H1 (cell line): Measurements from ENCODE around the gene TDRD3. TPM values are rescaled to one million over a fixed set of nuclear protein-coding genes. Genes with fewer than 3 reads are reported as not detected.

Experiments used
- CTCF ChIA-PET: fragments of 300-600 bp; sonication (Branson Sonifier 250); formaldehyde crosslinking; loops from one replicate; lab custom pipeline; 2021; ENCODE audit not compliant: partially characterized antibody; lab: Charles Lee
- POLR2A ChIA-PET: fragments of 300-600 bp; sonication (Branson Sonifier 250); formaldehyde crosslinking; loops from one replicate; lab custom pipeline; 2021; ENCODE audit warnings: inconsistent platforms; ENCODE audit not compliant: partially characterized antibody; lab: Charles Lee
- DNase-seq, 2 experiments: peaks; one replicate each; pipeline versions ENCODE4 v3.0.0 to v3.0.0-alpha.2; 2010 to 2022; ENCODE audit warnings: low spot score in 2 of 2, low read depth in 1 of 2, mixed read lengths in 1 of 2
- FAIRE-seq: peaks from 2 replicates; lab custom pipeline; 2011; peaks lifted over from hg19 to GRCh38; lab: Jason Lieb, UNC
- H2AFZ ChIP-seq: 2 replicates; pipeline ENCODE4 v1.8.1; 2012; ENCODE audit warnings: low read length, inconsistent platforms
- H2AK5ac ChIP-seq: 2 replicates; pipeline ENCODE4 v1.6.1; 2013; ENCODE audit warnings: low read depth, low read length
- H2BK120ac ChIP-seq: replicated peaks from 2 replicates; pipeline ENCODE3; 2013; ENCODE audit warnings: low read depth, low read length, inconsistent platforms
- H2BK12ac ChIP-seq: 2 replicates; pipeline ENCODE4 v1.6.1; 2013; ENCODE audit warnings: low read depth, low read length
- H2BK15ac ChIP-seq: 2 replicates; pipeline ENCODE4 v1.6.1; 2013; ENCODE audit warnings: low read length
- H2BK20ac ChIP-seq: 2 replicates; pipeline ENCODE4 v1.6.1; 2013; ENCODE audit warnings: low read length
- H2BK5ac ChIP-seq: 2 replicates; pipeline ENCODE4 v1.6.1; 2013; ENCODE audit warnings: low read depth, low read length
- H3K14ac ChIP-seq: 2 replicates; pipeline ENCODE4 v1.6.1; 2013; ENCODE audit warnings: inconsistent platforms; ENCODE audit not compliant: insufficient read length
- H3K18ac ChIP-seq: 2 replicates; pipeline ENCODE4 v1.6.1; 2013; ENCODE audit warnings: low read length; ENCODE audit errors: extremely low read depth
- H3K23ac ChIP-seq: 2 replicates; pipeline ENCODE4 v1.6.1; 2013; ENCODE audit warnings: inconsistent platforms; ENCODE audit not compliant: insufficient read length
- H3K23me2 ChIP-seq: 2 replicates; pipeline ENCODE4 v1.6.1; 2013; ENCODE audit warnings: low read depth, low read length
- H3K27ac ChIP-seq: 2 replicates; pipeline ENCODE4 v1.6.1; 2011; ENCODE audit warnings: low read depth, low read length, inconsistent platforms
- H3K27me3 ChIP-seq, 4 experiments: replicated peaks in 1 of 4; 1 replicate in 1 of 4; 2 replicates in 3 of 4; pipeline versions ENCODE4 v1.6.1 to v1.8.1; 2011 to 2013; ENCODE audit warnings: low read length in 3 of 4, mild to moderate bottlenecking in 3 of 4, inconsistent platforms in 2 of 4, mixed read lengths in 2 of 4, moderate library complexity in 1 of 4; ENCODE audit not compliant: control insufficient read depth in 3 of 4, insufficient read depth in 3 of 4; ENCODE audit errors: extremely low read depth in 1 of 4
- H3K36me3 ChIP-seq, 4 experiments: 2 replicates each; pipeline versions ENCODE4 v1.6.1 to v1.8.1; 2011 to 2013; ENCODE audit warnings: mild to moderate bottlenecking in 4 of 4, low read length in 3 of 4, moderate library complexity in 2 of 4, control low read depth in 1 of 4, inconsistent platforms in 1 of 4; ENCODE audit not compliant: insufficient read depth in 4 of 4, control insufficient read depth in 2 of 4
- H3K4ac ChIP-seq: replicated peaks from 2 replicates; pipeline ENCODE3; 2013; ENCODE audit warnings: low read length, low read depth, mixed read lengths, inconsistent platforms; ENCODE audit not compliant: insufficient read length
- H3K4me1 ChIP-seq, 4 experiments: replicated peaks in 1 of 4; 1 replicate in 1 of 4; 2 replicates in 3 of 4; pipeline versions ENCODE4 v1.6.1 to v1.8.1; 2011 to 2013; ENCODE audit warnings: low read length in 3 of 4, inconsistent platforms in 2 of 4, mixed read lengths in 1 of 4; ENCODE audit not compliant: insufficient read depth in 4 of 4, control insufficient read depth in 3 of 4
- H3K4me2 ChIP-seq, 2 experiments: 2 replicates each; pipeline versions ENCODE4 v1.6.1 to v1.8.1; 2011 to 2013; ENCODE audit warnings: low read depth in 2 of 2, low read length in 2 of 2, control low read depth in 1 of 2, inconsistent platforms in 1 of 2, mild to moderate bottlenecking in 1 of 2; ENCODE audit not compliant: insufficient read depth in 1 of 2
- H3K4me3 ChIP-seq, 4 experiments: fragments of 200-600, 300-600 bp in 1 of 4; sonication (generic), shearing (Covaris generic), sonication (Bioruptor Twin) in 1 of 4; 2 replicates each; pipeline versions ENCODE4 v1.5.1 to v1.8.1; 2011 to 2016; ENCODE audit warnings: low read length in 4 of 4, low read depth in 3 of 4, control low read depth in 2 of 4, inconsistent platforms in 2 of 4, mild to moderate bottlenecking in 2 of 4, mixed read lengths in 1 of 4, moderate library complexity in 1 of 4; ENCODE audit not compliant: insufficient read depth in 2 of 4; ENCODE audit errors: extremely low read depth in 1 of 4
- H3K56ac ChIP-seq: replicated peaks from 2 replicates; pipeline ENCODE3; 2013; ENCODE audit warnings: low read depth, mild to moderate bottlenecking, mixed read lengths, low read length, inconsistent platforms; ENCODE audit not compliant: insufficient read length
- H3K79me1 ChIP-seq: 2 replicates; pipeline ENCODE4 v1.6.1; 2013; ENCODE audit warnings: low read depth, low read length, control low read depth
- H3K79me2 ChIP-seq, 2 experiments: 2 replicates each; pipeline versions ENCODE4 v1.6.1 to v1.8.1; 2012 to 2013; ENCODE audit warnings: low read length in 2 of 2, mild to moderate bottlenecking in 2 of 2, inconsistent platforms in 1 of 2; ENCODE audit not compliant: insufficient read depth in 2 of 2, control insufficient read depth in 1 of 2
- H3K9ac ChIP-seq, 4 experiments: replicated peaks in 1 of 4; 1 replicate in 1 of 4; 2 replicates in 3 of 4; pipeline versions ENCODE4 v1.6.1 to v1.8.1; 2011 to 2013; ENCODE audit warnings: low read depth in 3 of 4, low read length in 3 of 4, control low read depth in 2 of 4, mild to moderate bottlenecking in 2 of 4, moderate library complexity in 2 of 4, inconsistent platforms in 1 of 4; ENCODE audit errors: extremely low read depth in 1 of 4
- H3K9me3 ChIP-seq, 2 experiments: 2 replicates each; pipeline versions ENCODE4 v1.6.1 to v1.8.1; 2012 to 2013; ENCODE audit warnings: mild to moderate bottlenecking in 2 of 2, moderate library complexity in 2 of 2, control low read depth in 1 of 2, inconsistent platforms in 1 of 2, low read depth in 1 of 2, low read length in 1 of 2, mixed read lengths in 1 of 2; ENCODE audit not compliant: insufficient read depth in 2 of 2
- H4K20me1 ChIP-seq, 2 experiments: replicated peaks in 1 of 2; 2 replicates each; pipeline versions ENCODE3 to v1.8.1; 2011 to 2013; ENCODE audit warnings: inconsistent platforms in 2 of 2, low read length in 2 of 2, mild to moderate bottlenecking in 1 of 2; ENCODE audit not compliant: insufficient read depth in 2 of 2, control insufficient read depth in 1 of 2
- H4K5ac ChIP-seq: 2 replicates; pipeline ENCODE4 v1.6.1; 2013; ENCODE audit warnings: low read length, low read depth, mixed read lengths, inconsistent platforms; ENCODE audit not compliant: insufficient read length
- H4K8ac ChIP-seq: 2 replicates; pipeline ENCODE4 v1.8.0; 2013; ENCODE audit warnings: mild to moderate bottlenecking, moderate library complexity, low read length, inconsistent platforms; ENCODE audit not compliant: insufficient read depth; ENCODE audit errors: extremely low read depth
- H4K91ac ChIP-seq: replicated peaks from 2 replicates; pipeline ENCODE3; 2013; ENCODE audit warnings: low read length, mixed read lengths, inconsistent platforms; ENCODE audit not compliant: insufficient read length
- SP4 ChIP-seq: IDR thresholded peaks from 2 replicates; pipeline ENCODE4 v1.6.1; 2012; ENCODE audit warnings: low read length, inconsistent platforms
- TAF1 ChIP-seq: IDR thresholded peaks from 2 replicates; pipeline ENCODE4 v1.6.1; 2011; ENCODE audit warnings: mild to moderate bottlenecking, low read depth, low read length
- WGBS, 2 experiments: shearing (Covaris generic) in 1 of 2; methylation state at CpG; one replicate each; pipeline versions ENCODE4 v1.1.6 to v1.1.7; 2013 to 2015; ENCODE audit warnings: low lambda C conversion rate in 2 of 2, mixed read lengths in 2 of 2, inconsistent platforms in 1 of 2, low coverage in 1 of 2, missing lambda C conversion rate in 1 of 2; ENCODE audit not compliant: insufficient replicate concordance in 2 of 2, insufficient coverage in 1 of 2, insufficient read length in 1 of 2; ENCODE audit errors: extremely low coverage in 1 of 2, missing lambda C conversion rate in 1 of 2; 5-methylcytosine and 5-hydroxymethylcytosine counted together
- polyA plus RNA-seq, 7 experiments: library from polyadenylated mRNA; depleted of rRNA in 3 of 7; stranded (reverse) in 5 of 7; unstranded in 2 of 7; fragments of >200 nt in 5 of 7; fragments of 200-250 nt in 2 of 7; gene quantifications; 1 replicate in 5 of 7; 2 replicates in 1 of 7; 4 replicates in 1 of 7; pipeline versions ENCODE4 v1.2.1 to v1.2.3, GENCODE V29; 2011 to 2013; ENCODE audit warnings: missing spikeins in 2 of 7, mixed read lengths in 2 of 7
- total RNA-seq: library from RNA; stranded (reverse); fragmentation: NEBNext Ultra II Directional; extraction: Animal tissue kit (Norgen Biotek cat#: 25700); gene quantifications from 2 replicates; pipeline ENCODE4 v1.2.1, GENCODE V29; 2021

Gene TDRD3
- total and polyA plus RNA-seq, 2 of the 8 experiments (the other 6 are each of a cell fraction or from before 2014, with no cell fraction given) = 2.5 to 14.7 TPM

GRCh38 chr13:60583196-60583888 is 186.3 kb downstream of the TDRD3 start:
- Histone ChIP-seq H2BK20ac (peak overlapping the region; percentile 16; the same call in 1 of the 2 replicates), H3K18ac (peak overlapping the region; percentile 84; the same call in 1 of the 2 replicates), H3K27me3 (no peaks in the 10 kb centered on the region), H2BK120ac (peak overlapping the region; percentile 91), H3K56ac (no peak overlapping the region), H2AK5ac (peak overlapping the region; percentile 89; the same call in 1 of the 2 replicates), H3K4ac (no peak overlapping the region), H3K23ac (no peak overlapping the region), H3K4me3 (peak overlapping the region in 2 of 4 experiments; percentile 12 to 29; a peak in 1 of 8 replicates), H3K4me2 (peak overlapping the region; percentile 45 to 48; a peak in 3 of 4 replicates), H3K36me3 (no peaks in the 10 kb centered on the region), H3K23me2 (no peaks in the 10 kb centered on the region), H2AFZ (no peak overlapping the region), H3K4me1 (peaks cover 9 to 23% (median 15%) of the 10 kb centered on the region in 4 experiments), H3K27ac (peak overlapping the region; percentile 31; the same call in 1 of the 2 replicates), H3K9me3 (peaks cover 7 to 8% of the 10 kb centered on the region in 2 experiments; a peak in 2 of 4 replicates), H3K9ac (no peak overlapping the region), H2BK5ac (peak overlapping the region; percentile 88), H3K79me2 (no peaks in the 10 kb centered on the region), H2BK12ac (peak overlapping the region; percentile 85), H4K8ac (no peak overlapping the region), H4K5ac (peak overlapping the region; percentile 86), H3K79me1 (no peaks in the 10 kb centered on the region), H4K20me1 (no peaks in the 10 kb centered on the region), H4K91ac (peak overlapping the region; percentile 93), H2BK15ac (0 out of 2 replicates have a peak overlapping the region, but pooled peaks have one; percentile 74), H3K14ac (no peak overlapping the region)
- 41% methylated on average over 9 of the region's 9 CpGs; no CpG with 5 or more reads in 1 of the 2 experiments for WGBS, 2 experiments
- CTCF ChIA-PET = interaction anchor here (0.7 to 1.9 kb wide), 10 partner anchors 11 to 423 kb away, joined by 3 to 9 read pairs (median 4); no protein-coding TSS in a partner anchor
- FAIRE-seq (peak; percentile 95), DNase-seq (no peak)
- POLR2A ChIA-PET = interaction anchor here (0.8 to 2.8 kb wide), 4 partner anchors 8 to 16 kb away, joined by 3 to 16 read pairs (median 9); no protein-coding TSS in a partner anchor
- TF ChIP-seq SP4 (no peak), TAF1 (0 out of 2 replicates have a peak, but pooled peaks have one; percentile 12)
